ENCODE measurements around the gene C12orf54.
"Not testable (repeated sequence)": the region's sequence is repeated elsewhere in the genome, so short reads cannot be mapped to it uniquely, and the experiment has no call there.

DNA sequence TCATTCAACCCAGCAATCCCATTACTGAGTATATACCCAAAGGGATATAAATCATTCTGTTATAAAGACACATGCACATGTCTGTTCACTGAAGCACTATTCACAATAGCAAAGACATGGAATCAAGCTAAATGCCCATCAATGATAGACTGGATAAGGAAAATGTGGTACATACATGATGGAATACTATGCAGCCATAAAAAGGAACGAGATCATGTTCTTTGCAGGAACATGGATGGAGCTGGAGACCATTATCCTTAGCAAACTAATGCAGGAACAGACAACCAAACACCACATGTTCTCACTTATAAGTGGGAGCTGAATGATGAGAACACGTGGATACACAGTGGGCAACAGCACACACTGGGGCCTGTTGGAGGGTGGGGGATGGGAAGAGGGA lies 29.3 kb upstream of the C12orf54 start:
- TF ChIP-seq, protein P1, sequence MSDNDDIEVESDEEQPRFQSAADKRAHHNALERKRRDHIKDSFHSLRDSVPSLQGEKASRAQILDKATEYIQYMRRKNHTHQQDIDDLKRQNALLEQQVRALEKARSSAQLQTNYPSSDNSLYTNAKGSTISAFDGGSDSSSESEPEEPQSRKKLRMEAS (IDR thresholded peaks at IDR 0.05; ENCODE audit: low read depth): not testable (repeated sequence)
- not testable (repeated sequence) for TF ChIP-seq FOXJ3 (CRISPR knock-in tag; IDR thresholded peaks at IDR 0.05); TAF1 (IDR thresholded peaks at IDR 0.05; ENCODE audit: borderline replicate concordance, low read depth, low read length); JUND (IDR thresholded peaks at IDR 0.05); EZH2phosphoT487 (IDR thresholded peaks at IDR 0.05; ENCODE audit: borderline replicate concordance, low read depth); EP300 (IDR thresholded peaks at IDR 0.05; ENCODE audit: borderline replicate concordance in 1 of 2, low read depth in 1 of 2, low read length in 1 of 2); POLR2AphosphoS5 (IDR thresholded peaks at IDR 0.05; ENCODE audit: low read depth, low read length); GABPA (IDR thresholded peaks at IDR 0.05; ENCODE audit: low read depth); TCF12 (IDR thresholded peaks at IDR 0.05); NFIC (IDR thresholded peaks at IDR 0.05; ENCODE audit: borderline replicate concordance); RFX5 (IDR thresholded peaks at IDR 0.05; ENCODE audit: low read length)
- TF ChIP-seq, protein P2, sequence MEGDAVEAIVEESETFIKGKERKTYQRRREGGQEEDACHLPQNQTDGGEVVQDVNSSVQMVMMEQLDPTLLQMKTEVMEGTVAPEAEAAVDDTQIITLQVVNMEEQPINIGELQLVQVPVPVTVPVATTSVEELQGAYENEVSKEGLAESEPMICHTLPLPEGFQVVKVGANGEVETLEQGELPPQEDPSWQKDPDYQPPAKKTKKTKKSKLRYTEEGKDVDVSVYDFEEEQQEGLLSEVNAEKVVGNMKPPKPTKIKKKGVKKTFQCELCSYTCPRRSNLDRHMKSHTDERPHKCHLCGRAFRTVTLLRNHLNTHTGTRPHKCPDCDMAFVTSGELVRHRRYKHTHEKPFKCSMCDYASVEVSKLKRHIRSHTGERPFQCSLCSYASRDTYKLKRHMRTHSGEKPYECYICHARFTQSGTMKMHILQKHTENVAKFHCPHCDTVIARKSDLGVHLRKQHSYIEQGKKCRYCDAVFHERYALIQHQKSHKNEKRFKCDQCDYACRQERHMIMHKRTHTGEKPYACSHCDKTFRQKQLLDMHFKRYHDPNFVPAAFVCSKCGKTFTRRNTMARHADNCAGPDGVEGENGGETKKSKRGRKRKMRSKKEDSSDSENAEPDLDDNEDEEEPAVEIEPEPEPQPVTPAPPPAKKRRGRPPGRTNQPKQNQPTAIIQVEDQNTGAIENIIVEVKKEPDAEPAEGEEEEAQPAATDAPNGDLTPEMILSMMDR (IDR thresholded peaks at IDR 0.05): not testable (repeated sequence)
